ENCODE results near the gene SYTL2.

Gene SYTL2

DNA sequence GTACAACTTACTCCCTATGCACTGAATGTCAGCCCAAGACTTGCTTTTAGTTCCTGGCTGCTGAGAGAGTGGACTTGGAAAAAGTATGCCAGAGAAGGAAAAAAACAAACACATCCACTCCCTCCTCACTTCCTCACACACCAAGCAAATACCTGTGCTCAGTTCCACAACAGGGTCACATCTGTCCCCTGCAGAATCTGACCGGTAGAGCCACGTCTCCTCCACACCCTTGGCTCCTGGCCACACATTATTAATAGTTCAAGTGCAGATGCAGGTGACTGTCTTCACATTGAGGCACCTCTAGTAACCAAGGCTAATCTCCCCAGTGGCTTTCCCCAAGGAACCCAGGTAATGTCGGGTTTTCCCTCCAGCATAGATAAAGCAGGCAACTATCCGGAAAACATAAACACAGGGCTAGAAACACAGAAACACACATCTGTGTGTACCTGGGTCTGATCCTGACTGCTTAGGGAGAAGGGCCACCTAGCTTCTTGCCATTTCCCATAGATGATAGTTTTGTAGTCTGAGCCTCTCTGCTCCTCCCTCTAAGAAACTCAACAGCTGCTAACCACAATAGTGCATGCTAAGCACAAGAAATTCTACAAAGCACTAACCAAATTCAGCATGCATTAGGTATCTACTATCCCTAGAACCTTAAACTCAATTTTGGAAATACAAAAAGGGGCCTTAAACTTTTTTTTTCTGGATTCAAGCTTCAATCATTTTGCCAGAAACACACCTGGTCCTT, 10.2 kb downstream of the SYTL2 start:
- TF ChIP-seq, protein P1, sequence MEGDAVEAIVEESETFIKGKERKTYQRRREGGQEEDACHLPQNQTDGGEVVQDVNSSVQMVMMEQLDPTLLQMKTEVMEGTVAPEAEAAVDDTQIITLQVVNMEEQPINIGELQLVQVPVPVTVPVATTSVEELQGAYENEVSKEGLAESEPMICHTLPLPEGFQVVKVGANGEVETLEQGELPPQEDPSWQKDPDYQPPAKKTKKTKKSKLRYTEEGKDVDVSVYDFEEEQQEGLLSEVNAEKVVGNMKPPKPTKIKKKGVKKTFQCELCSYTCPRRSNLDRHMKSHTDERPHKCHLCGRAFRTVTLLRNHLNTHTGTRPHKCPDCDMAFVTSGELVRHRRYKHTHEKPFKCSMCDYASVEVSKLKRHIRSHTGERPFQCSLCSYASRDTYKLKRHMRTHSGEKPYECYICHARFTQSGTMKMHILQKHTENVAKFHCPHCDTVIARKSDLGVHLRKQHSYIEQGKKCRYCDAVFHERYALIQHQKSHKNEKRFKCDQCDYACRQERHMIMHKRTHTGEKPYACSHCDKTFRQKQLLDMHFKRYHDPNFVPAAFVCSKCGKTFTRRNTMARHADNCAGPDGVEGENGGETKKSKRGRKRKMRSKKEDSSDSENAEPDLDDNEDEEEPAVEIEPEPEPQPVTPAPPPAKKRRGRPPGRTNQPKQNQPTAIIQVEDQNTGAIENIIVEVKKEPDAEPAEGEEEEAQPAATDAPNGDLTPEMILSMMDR (IDR thresholded peaks at IDR 0.05; ENCODE audit: control insufficient read depth, insufficient read depth, low read depth, low read length, missing control alignments) = no peak
- DNase-seq (ENCODE audit: low read depth) = no peak
- no peak overlapping the region for H3K4me3 ChIP-seq (ENCODE audit: control insufficient read depth, low read depth, low read length)

DNA sequence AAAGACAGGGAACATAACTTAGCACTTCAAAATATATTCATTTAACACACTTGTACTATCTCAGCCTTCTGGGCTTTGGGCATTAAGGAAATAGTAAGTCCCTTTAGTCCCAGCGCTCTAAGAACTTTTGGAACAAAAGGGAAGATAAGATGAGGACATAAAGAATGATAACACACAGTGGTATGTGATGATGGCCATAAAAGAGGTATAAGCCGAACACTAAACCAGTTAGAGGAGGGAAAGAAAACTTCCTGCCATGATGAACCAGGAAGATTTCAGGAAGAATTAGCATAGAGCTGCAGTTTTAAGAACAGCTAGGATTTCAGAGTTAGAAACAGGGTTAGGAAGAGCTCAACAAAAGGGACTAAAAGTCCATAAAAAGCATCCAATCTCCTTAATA, 11.8 kb downstream of the SYTL2 start:
- DNase-seq (ENCODE audit: low read depth) = no peak
- no peak overlapping the region for H3K4me3 ChIP-seq (ENCODE audit: control insufficient read depth, low read depth, low read length)
- TF ChIP-seq, protein P1 (IDR thresholded peaks at IDR 0.05; ENCODE audit: control insufficient read depth, insufficient read depth, low read depth, low read length, missing control alignments) = no peak

DNA sequence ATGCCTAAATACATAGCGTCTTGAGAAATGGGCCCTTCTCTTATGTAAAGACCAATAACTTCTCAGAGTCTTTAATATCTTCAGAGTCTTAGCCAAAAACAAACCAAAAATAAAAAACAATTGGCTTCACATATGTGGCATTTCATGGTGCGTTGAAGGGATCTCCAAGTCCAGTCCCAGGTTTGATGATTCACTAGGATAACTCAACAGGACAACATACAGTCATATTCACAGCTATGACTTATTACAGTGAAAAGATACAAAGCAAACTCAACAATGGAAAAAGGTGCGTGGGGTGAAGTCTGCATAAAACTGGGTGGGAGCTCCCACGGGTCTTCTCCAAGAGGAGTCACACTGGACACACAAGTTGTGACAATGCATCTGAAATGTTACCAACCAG, 12.6 kb downstream of the SYTL2 start:
- no peak for DNase-seq (ENCODE audit: low read depth)
- TF ChIP-seq, protein P1 (IDR thresholded peaks at IDR 0.05; ENCODE audit: control insufficient read depth, insufficient read depth, low read depth, low read length, missing control alignments) = no peak
- no peak overlapping the region for H3K4me3 ChIP-seq (ENCODE audit: control insufficient read depth, low read depth, low read length)

DNA sequence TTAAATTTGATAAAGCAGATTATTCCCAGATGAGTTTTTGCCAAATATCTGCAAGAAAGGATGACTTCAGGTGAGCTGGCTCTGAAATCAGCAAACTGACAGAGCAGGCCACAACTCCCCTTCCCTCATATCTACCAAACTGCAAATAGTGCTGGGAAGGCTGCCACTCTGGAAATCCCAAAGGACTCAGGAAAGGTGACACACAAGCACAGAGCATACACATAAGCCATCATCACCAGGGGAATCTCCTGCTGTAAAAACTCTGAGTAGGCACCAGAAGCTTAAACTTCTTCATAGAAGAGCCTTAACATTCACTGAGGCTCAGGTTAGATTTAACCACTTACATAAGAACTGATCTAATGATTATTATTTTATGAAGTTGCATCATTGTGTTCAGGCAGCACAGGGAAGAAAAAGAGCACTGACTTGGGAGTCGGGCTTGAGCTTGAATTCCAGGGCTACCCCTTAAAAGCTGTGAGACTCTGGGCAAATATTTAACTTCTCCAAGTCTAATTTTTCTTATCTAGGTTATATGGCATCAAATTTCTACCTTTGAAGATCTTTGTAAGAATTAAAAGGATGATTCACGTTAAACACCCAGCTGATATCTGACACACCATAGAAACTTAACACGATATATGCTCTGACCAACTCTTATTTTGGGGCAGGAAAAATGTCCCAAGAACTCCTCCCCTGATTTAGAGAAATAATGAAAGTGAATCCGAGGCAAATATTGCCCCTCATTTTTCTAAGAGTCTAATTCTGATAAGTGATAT, 15.0 kb downstream of the SYTL2 start:
- no peak for DNase-seq (ENCODE audit: low read depth)
- H3K4me3 ChIP-seq (ENCODE audit: control insufficient read depth, low read depth, low read length) = no peak overlapping the region
- TF ChIP-seq, protein P1 (IDR thresholded peaks at IDR 0.05; ENCODE audit: control insufficient read depth, insufficient read depth, low read depth, low read length, missing control alignments) = no peak

DNA sequence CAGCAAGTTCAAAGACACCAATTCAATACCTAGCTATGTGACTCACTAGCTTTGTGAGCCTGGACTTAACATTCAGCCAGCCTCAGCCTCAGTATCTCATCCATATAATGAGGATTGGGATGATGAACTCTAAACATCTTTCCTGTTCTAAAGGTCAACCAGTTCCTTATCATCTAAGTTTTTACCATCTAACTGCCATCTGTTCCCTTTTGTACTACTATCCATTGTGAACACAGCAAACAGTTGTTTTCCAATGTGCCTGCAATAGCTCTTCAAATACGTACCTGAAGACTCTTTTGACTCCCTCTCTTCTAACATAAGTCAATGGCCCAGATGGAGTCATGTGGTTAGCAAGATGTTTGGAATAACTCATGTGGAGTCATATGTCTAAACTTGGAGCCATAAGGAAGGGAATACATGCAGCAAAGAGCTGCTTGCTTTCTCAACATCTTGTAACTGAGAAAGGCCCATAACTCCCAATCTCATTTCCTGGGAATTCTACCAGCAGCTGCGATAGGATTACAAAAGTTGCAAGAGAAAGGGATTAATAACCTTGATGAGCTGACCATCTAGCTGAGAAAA, 19.4 kb downstream of the SYTL2 start:
- TF ChIP-seq, protein P1 (IDR thresholded peaks at IDR 0.05; ENCODE audit: control insufficient read depth, insufficient read depth, low read depth, low read length, missing control alignments) = no peak
- H3K4me3 ChIP-seq (ENCODE audit: control insufficient read depth, low read depth, low read length) = no peak overlapping the region
- no peak for DNase-seq (ENCODE audit: low read depth)

DNA sequence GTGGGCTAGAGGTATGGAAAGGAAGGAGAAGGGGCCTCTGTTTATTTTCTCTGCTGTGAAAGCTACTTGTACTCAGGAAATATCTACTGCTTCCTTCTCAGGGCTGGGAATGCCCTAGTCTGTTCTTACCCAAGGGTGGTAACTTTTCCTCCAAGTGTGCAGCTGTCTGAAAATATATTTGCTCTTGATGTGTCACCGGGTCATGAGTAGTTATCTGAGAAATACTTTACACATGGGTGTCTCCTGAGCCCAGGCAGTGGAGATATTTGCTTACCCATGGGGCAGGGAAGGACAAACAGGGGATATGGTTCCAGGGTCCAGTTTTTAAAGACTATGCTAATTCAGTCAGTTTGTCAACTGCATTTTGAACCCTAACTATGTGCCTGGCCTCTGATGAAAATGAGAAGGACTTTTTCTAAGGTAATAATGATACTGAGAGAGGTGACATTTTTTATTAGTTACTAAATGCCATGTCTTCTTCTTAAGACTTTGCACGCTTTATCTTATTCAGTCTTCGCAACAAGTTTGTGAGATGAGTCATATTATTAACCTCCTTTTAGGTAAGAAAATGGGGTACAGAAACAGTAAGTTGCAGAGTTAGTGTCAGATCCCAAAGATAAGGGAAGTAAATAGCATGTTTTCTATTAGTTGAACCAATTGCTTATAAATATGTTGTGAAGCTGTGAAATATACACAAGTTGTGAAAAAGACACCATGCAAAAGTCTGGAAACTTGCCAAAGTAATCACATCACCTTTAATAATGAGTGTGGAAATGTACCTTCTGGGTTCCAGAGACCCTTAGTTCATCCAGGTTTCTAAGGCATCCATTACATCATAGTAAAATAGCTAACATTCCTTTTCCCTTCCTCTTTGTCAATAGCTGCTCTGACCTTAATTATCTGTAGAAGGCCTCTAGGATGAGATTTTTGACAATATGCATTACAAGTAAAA, 22.9 kb downstream of the SYTL2 start:
- TF ChIP-seq, protein P1 (IDR thresholded peaks at IDR 0.05; ENCODE audit: control insufficient read depth, insufficient read depth, low read depth, low read length, missing control alignments) = no peak
- no peak overlapping the region for H3K4me3 ChIP-seq (ENCODE audit: control insufficient read depth, low read depth, low read length)
- DNase-seq (ENCODE audit: low read depth) = no peak
